Transverse colon (tissue), 4 donors: ENCODE data around the gene TDRD3. TPM values are rescaled to one million over a fixed set of nuclear protein-coding genes. Genes with fewer than 3 reads are reported as not detected.

Experiments
- DNase-seq: peaks from one replicate; pipeline ENCODE4 v3.0.0-alpha.2; 2019
- H3K27ac ChIP-seq, 4 donors: fragments of 200-600 bp; sonication (generic); 2 replicates each; pipeline ENCODE4 v1.5.1; 2016 to 2018; ENCODE audit warnings: inconsistent platforms in 4 of 4
- H3K27me3 ChIP-seq: fragments of 200-600 bp; sonication (generic); 2 replicates; pipeline ENCODE4 v1.5.1; 2017; ENCODE audit warnings: inconsistent platforms
- H3K36me3 ChIP-seq, 4 donors: fragments of 200-600 bp; sonication (generic); 2 replicates each; pipeline ENCODE4 v1.5.1; 2017 to 2019; ENCODE audit warnings: inconsistent platforms in 4 of 4
- H3K4me1 ChIP-seq, 4 donors: fragments of 200-600 bp; sonication (generic); 2 replicates each; pipeline ENCODE4 v1.5.1; 2017 to 2020; ENCODE audit warnings: inconsistent platforms in 4 of 4
- H3K4me3 ChIP-seq, 4 donors: fragments of 200-600 bp; sonication (generic); 1 replicate in 1 of 4; 2 replicates in 3 of 4; pipeline versions ENCODE4 v1.5.1 to v1.6.1; 2017 to 2019; ENCODE audit warnings: inconsistent platforms in 4 of 4
- H3K9me3 ChIP-seq, 2 donors: fragments of 200-600 bp; sonication (generic); 2 replicates each; pipeline ENCODE4 v1.5.1; 2017 to 2019; ENCODE audit warnings: inconsistent platforms in 2 of 2
- EP300 ChIP-seq: sonication (generic); formaldehyde crosslinking; IDR thresholded peaks from one replicate; pipeline ENCODE4 v1.6.1; 2017; ENCODE audit warnings: antibody characterized with exemption, low read depth
- POLR2A ChIP-seq: fragments of 450-650 bp; IDR thresholded peaks from one replicate; pipeline ENCODE4 v1.6.1; 2016; ENCODE audit warnings: antibody characterized with exemption, mild to moderate bottlenecking, moderate library complexity
- POLR2AphosphoS5 ChIP-seq, 3 donors: sonication (generic); formaldehyde crosslinking; IDR thresholded peaks; one replicate each; pipeline ENCODE4 v1.6.1; 2016; ENCODE audit warnings: antibody characterized with exemption in 3 of 3
- WGBS, 2 donors: methylation state at CpG; one replicate each; pipeline ENCODE4 v1.1.5; 2018; ENCODE audit warnings: low coverage in 1 of 2; 5-methylcytosine and 5-hydroxymethylcytosine counted together
- in situ Hi-C, 4 donors: fragments of 200-750 bp; cut with MboI; loops; one replicate each; pipeline versions ENCODE4 v1.15.0 to v1.15.1; 2017; ENCODE audit warnings: low sequenced_read_pairs in 3 of 4, low pct_ligation_motif_present in 1 of 4, low pct_unique_long_range_greater_than_20kb in 1 of 4
- intact Hi-C: fragments of 100-400 bp; cut with DNase I; formaldehyde crosslinking; loops from one replicate; pipeline ENCODE4 v1.15.1; 2023; ENCODE audit warnings: low total_unique reads
- total RNA-seq, 4 donors: library from RNA; depleted of rRNA; stranded (reverse); fragments of >200 nt; gene quantifications; one replicate each; pipeline ENCODE4 v1.1.0, GENCODE V29; 2016
- TF ChIP-seq, protein P1 (sequence below), 5 experiments: fragments of 200-600 bp in 3 of 5; fragments of 450-650 bp in 2 of 5; sonication (generic) in 3 of 5; IDR thresholded peaks; 1 replicate in 2 of 5; 2 replicates in 3 of 5; pipeline ENCODE4 v1.5.1; 2016 to 2017; ENCODE audit warnings: antibody characterized with exemption in 5 of 5, inconsistent platforms in 3 of 5, mild to moderate bottlenecking in 2 of 5, moderate library complexity in 1 of 5

Gene TDRD3
- total RNA-seq, 4 donors from 2014 or later = 20.9 to 73.4 (median 33.9) TPM

DNA sequence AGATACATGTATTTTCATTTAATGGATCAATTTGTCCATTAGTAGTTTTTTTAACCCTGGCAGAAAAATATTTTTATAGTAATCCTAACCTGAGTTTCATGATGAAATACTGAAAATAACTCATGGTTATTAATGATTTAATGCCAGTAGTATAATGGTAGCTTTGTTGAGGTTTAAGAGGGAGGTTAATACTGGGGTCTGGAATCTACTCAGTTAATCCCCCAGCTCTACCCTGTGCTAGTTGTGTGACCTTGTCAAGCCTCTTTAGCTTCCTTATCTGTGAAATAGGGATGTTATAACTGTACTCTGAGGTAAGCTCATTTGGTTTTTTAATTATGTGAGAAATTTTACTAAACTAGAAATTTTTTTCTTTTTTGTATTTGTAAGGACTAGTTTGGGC, 122.5 kb downstream of the TDRD3 start:
- Histone ChIP-seq H3K4me1 (no peaks in the 10 kb centered on the region), H3K36me3 (peaks cover 0 to 5% (median 0%) of the 10 kb centered on the region in 4 donors), H3K27ac (no peak overlapping the region), H3K4me3 (no peak overlapping the region), H3K9me3 (no peaks in the 10 kb centered on the region), H3K27me3 (no peaks in the 10 kb centered on the region)
- TF ChIP-seq, protein P1, sequence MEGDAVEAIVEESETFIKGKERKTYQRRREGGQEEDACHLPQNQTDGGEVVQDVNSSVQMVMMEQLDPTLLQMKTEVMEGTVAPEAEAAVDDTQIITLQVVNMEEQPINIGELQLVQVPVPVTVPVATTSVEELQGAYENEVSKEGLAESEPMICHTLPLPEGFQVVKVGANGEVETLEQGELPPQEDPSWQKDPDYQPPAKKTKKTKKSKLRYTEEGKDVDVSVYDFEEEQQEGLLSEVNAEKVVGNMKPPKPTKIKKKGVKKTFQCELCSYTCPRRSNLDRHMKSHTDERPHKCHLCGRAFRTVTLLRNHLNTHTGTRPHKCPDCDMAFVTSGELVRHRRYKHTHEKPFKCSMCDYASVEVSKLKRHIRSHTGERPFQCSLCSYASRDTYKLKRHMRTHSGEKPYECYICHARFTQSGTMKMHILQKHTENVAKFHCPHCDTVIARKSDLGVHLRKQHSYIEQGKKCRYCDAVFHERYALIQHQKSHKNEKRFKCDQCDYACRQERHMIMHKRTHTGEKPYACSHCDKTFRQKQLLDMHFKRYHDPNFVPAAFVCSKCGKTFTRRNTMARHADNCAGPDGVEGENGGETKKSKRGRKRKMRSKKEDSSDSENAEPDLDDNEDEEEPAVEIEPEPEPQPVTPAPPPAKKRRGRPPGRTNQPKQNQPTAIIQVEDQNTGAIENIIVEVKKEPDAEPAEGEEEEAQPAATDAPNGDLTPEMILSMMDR (IDR thresholded peaks at IDR 0.05) = no peak
- no peak for TF ChIP-seq POLR2A
- no peak for TF ChIP-seq EP300
- TF ChIP-seq POLR2AphosphoS5 (IDR thresholded peaks at IDR 0.05) = no peak
- no peak for DNase-seq
- in situ Hi-C loops = no loop called here
- intact Hi-C loops = no loop called here

DNA sequence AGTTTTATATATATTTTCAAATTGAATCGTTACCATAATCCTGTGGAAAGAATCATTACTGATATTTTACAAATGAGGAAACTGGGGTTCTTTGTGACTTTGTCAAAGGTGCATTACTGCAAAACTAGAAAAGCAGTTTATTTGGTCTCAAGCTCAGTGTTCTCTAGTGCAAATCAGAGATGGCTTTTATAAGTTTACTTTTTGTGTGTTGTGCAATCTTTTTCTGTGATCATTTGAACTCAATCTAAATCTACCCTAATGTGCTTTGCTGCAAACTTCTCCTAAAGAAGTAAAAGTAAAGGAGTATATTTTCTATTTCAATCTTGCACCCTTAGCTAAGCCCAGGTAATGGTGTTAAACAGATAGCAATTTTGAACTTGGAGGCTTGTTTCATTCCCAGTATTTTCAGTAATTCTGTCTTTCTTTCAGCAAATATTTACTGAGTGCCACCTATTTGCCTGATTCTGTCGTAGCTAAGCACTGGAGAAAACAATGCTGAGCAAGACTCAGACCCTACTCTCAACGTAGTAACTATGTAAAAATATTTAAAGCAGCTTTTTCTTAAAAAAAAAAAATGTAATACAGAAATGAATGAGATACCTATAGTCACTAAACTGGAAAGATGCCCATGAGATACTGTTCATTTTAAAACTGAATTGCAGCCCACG, 124.0 kb downstream of the TDRD3 start:
- in situ Hi-C loops = no loop called here
- no peaks in the 10 kb centered on the region for H3K9me3 ChIP-seq
- intact Hi-C loops = no loop called here
- no peaks in the 10 kb centered on the region for H3K36me3 ChIP-seq
- H3K27me3 ChIP-seq = no peaks in the 10 kb centered on the region
- H3K27ac ChIP-seq = no peak overlapping the region
- no peak for TF ChIP-seq POLR2A
- no peak for TF ChIP-seq POLR2AphosphoS5 (IDR thresholded peaks at IDR 0.05)
- TF ChIP-seq, protein P1 (IDR thresholded peaks at IDR 0.05) = no peak
- TF ChIP-seq EP300 = no peak
- H3K4me3 ChIP-seq = no peak overlapping the region
- no peaks in the 10 kb centered on the region for H3K4me1 ChIP-seq
- DNase-seq = no peak
- WGBS, 2 donors = 84 to 87% methylated on average over 3 to 4 of the region's 4 CpGs

DNA sequence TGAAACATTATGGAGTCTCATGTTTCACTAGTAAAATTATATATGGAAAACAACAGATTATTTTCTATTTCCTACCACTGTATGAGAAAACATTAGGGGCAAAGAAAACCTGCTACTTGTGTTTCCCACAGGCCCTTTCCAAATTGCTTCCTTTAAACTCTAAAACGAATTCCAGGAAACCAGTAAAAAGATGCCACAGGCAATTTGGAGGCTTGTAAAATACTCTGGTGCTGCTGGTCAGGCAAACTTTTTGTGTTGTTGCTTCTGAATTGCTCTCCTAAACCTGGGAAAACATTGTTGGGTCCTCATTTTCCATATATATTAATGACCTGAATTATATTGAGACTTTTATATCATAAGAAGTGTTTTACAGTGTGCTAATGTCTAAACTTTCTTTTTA, 141.5 kb downstream of the TDRD3 start:
- intact Hi-C loops = no loop called here
- WGBS, 2 donors = 30 to 42% methylated on average over 1 of the region's 1 CpG
- Histone ChIP-seq H3K4me3 (no peak overlapping the region), H3K9me3 (no peaks in the 10 kb centered on the region), H3K4me1 (no peaks in the 10 kb centered on the region), H3K27ac (no peak overlapping the region), H3K36me3 (peaks cover 0 to 5% (median 0%) of the 10 kb centered on the region in 4 donors), H3K27me3 (no peaks in the 10 kb centered on the region)
- DNase-seq = no peak
- no peak for TF ChIP-seq POLR2AphosphoS5 (IDR thresholded peaks at IDR 0.05)
- TF ChIP-seq, protein P1 (IDR thresholded peaks at IDR 0.05) = no peak
- no peak for TF ChIP-seq POLR2A
- no peak for TF ChIP-seq EP300
- in situ Hi-C loops = no loop called here

DNA sequence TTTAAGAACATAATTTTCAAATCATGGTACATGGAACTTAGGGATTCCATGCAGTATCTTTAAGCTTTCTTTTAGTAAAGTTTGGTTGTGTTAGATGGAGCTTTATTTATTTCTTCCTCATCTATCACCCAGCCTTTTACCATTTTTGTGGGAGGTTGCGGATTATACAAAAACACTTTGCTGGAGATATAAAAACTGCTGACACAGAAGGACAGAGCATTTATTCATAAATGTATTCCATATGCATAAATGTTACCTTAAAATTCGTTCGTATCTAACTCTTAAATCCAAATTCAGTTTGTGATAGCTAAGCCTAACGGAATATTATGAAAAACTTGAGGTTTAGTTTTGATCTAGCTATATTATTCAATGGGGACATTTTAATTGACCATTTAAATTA, 143.3 kb downstream of the TDRD3 start:
- in situ Hi-C loops = no loop called here
- DNase-seq = no peak
- Histone ChIP-seq H3K4me1 (no peaks in the 10 kb centered on the region), H3K27me3 (no peaks in the 10 kb centered on the region), H3K4me3 (no peak overlapping the region), H3K27ac (no peak overlapping the region), H3K9me3 (no peaks in the 10 kb centered on the region), H3K36me3 (peaks cover 0 to 5% (median 2%) of the 10 kb centered on the region in 4 donors)
- TF ChIP-seq, protein P1 (IDR thresholded peaks at IDR 0.05) = no peak
- TF ChIP-seq POLR2A (no peak), EP300 (no peak), POLR2AphosphoS5 (IDR thresholded peaks at IDR 0.05) (no peak)
- intact Hi-C loops = no loop called here
- 91 to 98% methylated on average over 3 to 4 of the region's 4 CpGs for WGBS, 2 donors
